Lower leg skin (tissue), 3 donors: ENCODE measurements around the gene RBM6.

Experiments used
- CTCF ChIP-seq, 3 donors: fragments of 450-650 bp; IDR thresholded peaks; one replicate each; pipeline ENCODE4 v1.5.1; 2016; ENCODE audit warnings: antibody characterized with exemption in 3 of 3, mild to moderate bottlenecking in 3 of 3, moderate library complexity in 2 of 3
- POLR2A ChIP-seq, 2 donors: fragments of 450-650 bp; IDR thresholded peaks; one replicate each; pipeline ENCODE4 v1.6.1; 2016 to 2017; ENCODE audit warnings: antibody characterized with exemption in 2 of 2, mild to moderate bottlenecking in 1 of 2, moderate library complexity in 1 of 2

DNA sequence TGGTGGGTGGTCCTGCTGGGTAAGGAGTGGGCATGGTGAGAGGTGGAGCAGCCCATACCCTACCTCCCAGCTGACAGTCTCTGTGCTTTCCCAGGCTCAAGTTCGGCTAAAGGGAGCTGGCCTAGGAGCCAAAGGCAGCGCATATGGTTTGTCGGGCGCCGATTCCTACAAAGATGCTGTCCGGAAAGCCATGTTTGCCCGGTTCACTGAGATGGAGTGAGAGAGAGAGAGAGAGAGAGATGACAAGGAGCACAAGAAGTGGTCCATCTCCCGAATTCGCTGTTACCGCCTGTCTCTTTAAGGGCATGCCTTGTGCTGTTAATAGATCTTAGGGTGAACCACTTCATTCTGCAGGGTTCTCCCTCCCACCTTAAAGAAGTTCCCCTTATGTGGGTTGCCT is 178.3 kb downstream of the RBM6 start:
- TF ChIP-seq CTCF (IDR thresholded peaks at IDR 0.05) (no peak), POLR2A (IDR thresholded peaks at IDR 0.05) (no peak)
